Activated CD4-positive, alpha-beta T cell treated with anti-CD3 and anti-CD28 coated beads, Interleukin-2, amount 50 U/mL, for 48 hours (primary cell): ENCODE data around the gene UAP1L1.
A peak's percentile ranks its signal among the peaks of the same experiment; 100 is the strongest.
"Not testable (repeated sequence)": the region's sequence is repeated elsewhere in the genome, so short reads cannot be mapped to it uniquely, and the experiment has no call there.

ENCODE experiments used
- DNase-seq, 2 experiments: peaks; one replicate each; pipeline ENCODE4 v3.0.0-alpha.2; 2020

UAP1L1 gene

GRCh38 chr9:137116728-137117127 lies 39.4 kb downstream of the UAP1L1 start:
- no peak for DNase-seq

- no peak for DNase-seq
Measured at GRCh38 chr9:137117269-137117731, 40.0 kb downstream of the UAP1L1 start.

GRCh38 chr9:137118092-137118603 lies 40.8 kb downstream of the UAP1L1 start:
- DNase-seq, result not testable (repeated sequence)

GRCh38 chr9:137121927-137122795 lies 44.8 kb downstream of the UAP1L1 start:
- not testable (repeated sequence) for DNase-seq

GRCh38 chr9:137122796-137123467 lies 45.6 kb downstream of the UAP1L1 start:
- not testable (repeated sequence) for DNase-seq

GRCh38 chr9:137123468-137123837 lies 46.1 kb downstream of the UAP1L1 start:
- DNase-seq, result no peak

GRCh38 chr9:137123952-137124462 lies 46.7 kb downstream of the UAP1L1 start:
- not testable (repeated sequence) for DNase-seq

- no peak for DNase-seq
Measured at GRCh38 chr9:137126786-137127185, 49.5 kb downstream of the UAP1L1 start.

- peak; percentile 40 to 50 for DNase-seq
Measured at GRCh38 chr9:137127301-137128157, 50.2 kb downstream of the UAP1L1 start.

GRCh38 chr9:137128158-137128861 lies 51.0 kb downstream of the UAP1L1 start:
- peak; percentile 35 to 56 for DNase-seq

- peak in 1 of 2 experiments; percentile 38 for DNase-seq
Measured at GRCh38 chr9:137128862-137129455, 51.6 kb downstream of the UAP1L1 start.

GRCh38 chr9:137129456-137130175 lies 52.3 kb downstream of the UAP1L1 start:
- DNase-seq, result peak; percentile 88 to 91

- peak in 1 of 2 experiments; percentile 28 for DNase-seq
Measured at GRCh38 chr9:137130176-137130755, 52.9 kb downstream of the UAP1L1 start.
